Epithelial cell of proximal tubule (primary cell): Measurements from ENCODE around the gene MTHFD1L. TPM values are rescaled to one million over a fixed set of nuclear protein-coding genes. Genes with fewer than 3 reads are reported as not detected.

ENCODE experiments used
- DNase-seq: peaks from one replicate; pipeline ENCODE4 v3.0.0-alpha.2; 2011; ENCODE audit warnings: low read depth
- H3K4me3 ChIP-seq: 2 replicates; pipeline ENCODE4 v1.5.1; 2011; ENCODE audit warnings: low read depth, mild to moderate bottlenecking, low read length
- CTCF ChIP-seq: conservative IDR thresholded peaks from 2 replicates; pipeline ENCODE4 v1.5.1; 2012; ENCODE audit warnings: low read depth, mild to moderate bottlenecking, low read length
- total RNA-seq: library from RNA; depleted of rRNA; stranded (reverse); fragments of >200 nt; gene quantifications from 2 replicates; pipeline ENCODE4 v1.2.3, GENCODE V29; 2015

MTHFD1L gene
- total RNA-seq, 1 donor from 2014 or later, result 39.5 TPM

GRCh38 chr6:151069641-151070040 lies 204.1 kb downstream of the MTHFD1L start:
- no peak overlapping the region for H3K4me3 ChIP-seq
- TF ChIP-seq CTCF, result no peak
- DNase-seq, result no peak

GRCh38 chr6:151070631-151071051 lies 205.1 kb downstream of the MTHFD1L start:
- no peak for DNase-seq
- H3K4me3 ChIP-seq, result no peak overlapping the region
- TF ChIP-seq CTCF, result no peak

GRCh38 chr6:151071295-151071694 lies 205.8 kb downstream of the MTHFD1L start:
- no peak for DNase-seq
- no peak overlapping the region for H3K4me3 ChIP-seq
- TF ChIP-seq CTCF, result no peak

GRCh38 chr6:151073146-151073545 lies 207.6 kb downstream of the MTHFD1L start:
- no peak overlapping the region for H3K4me3 ChIP-seq
- TF ChIP-seq CTCF, result no peak
- DNase-seq, result no peak

GRCh38 chr6:151073701-151074100 lies 208.2 kb downstream of the MTHFD1L start:
- TF ChIP-seq CTCF, result no peak
- no peak for DNase-seq
- H3K4me3 ChIP-seq, result no peak overlapping the region

GRCh38 chr6:151075005-151075404 lies 209.5 kb downstream of the MTHFD1L start:
- no peak for DNase-seq
- H3K4me3 ChIP-seq, result no peak overlapping the region
- no peak for TF ChIP-seq CTCF

- H3K4me3 ChIP-seq, result no peak overlapping the region
- DNase-seq, result no peak
- TF ChIP-seq CTCF, result no peak
Observed at GRCh38 chr6:151075527-151075926, 210.0 kb downstream of the MTHFD1L start.
